HG02840 (cell line): ENCODE measurements around the gene CUEDC2.

ENCODE experiments used
- ATAC-seq: cut with Tn5 transposase; IDR thresholded peaks from one replicate; pipeline ENCODE4 v1.9.1; 2021; ENCODE audit warnings: mild to moderate bottlenecking, moderate library complexity, moderate number of reproducible peaks; ENCODE audit not compliant: unreplicated experiment, low FRiP score

Gene CUEDC2

GRCh38 chr10:102399217-102400021 is 33.0 kb downstream of the CUEDC2 start:
- ATAC-seq = peak; percentile 26

DNA sequence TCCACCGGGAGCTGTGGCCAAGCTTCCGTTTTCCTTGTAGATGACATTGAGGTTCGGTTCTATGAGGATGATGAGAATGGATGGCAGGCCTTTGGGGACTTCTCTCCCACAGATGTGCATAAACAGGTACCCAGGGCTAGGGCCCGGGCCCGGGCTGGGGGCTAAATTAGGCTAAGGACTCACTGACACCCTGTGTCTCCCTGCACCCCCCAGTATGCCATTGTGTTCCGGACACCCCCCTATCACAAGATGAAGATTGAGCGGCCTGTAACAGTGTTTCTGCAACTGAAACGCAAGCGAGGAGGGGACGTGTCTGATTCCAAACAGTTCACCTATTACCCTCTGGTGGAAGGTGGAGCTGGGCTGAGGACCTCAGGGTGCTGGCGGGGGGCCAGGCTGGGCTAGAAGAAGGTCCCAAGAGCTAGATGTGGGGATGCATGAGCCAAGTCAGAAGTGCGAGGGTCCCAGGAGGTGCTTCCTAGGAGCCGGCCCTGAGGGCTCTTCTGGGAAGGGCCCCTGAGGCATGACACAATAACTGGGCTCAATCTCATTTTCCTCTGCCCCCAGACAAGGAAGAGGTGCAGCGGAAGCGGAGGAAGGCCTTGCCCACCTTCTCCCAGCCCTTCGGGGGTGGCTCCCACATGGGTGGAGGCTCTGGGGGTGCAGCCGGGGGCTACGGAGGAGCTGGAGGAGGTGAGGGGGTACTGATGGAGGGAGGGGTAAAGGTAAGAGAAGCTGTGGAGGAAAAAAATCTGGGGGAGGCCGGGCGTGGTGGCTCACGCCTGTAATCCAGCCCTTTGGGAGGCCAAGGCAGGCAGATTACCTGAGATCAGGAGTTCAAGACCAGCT is 34.0 kb downstream of the CUEDC2 start:
- no peak for ATAC-seq

- no peak for ATAC-seq
Measured at GRCh38 chr10:102397222-102398171, 34.9 kb downstream of the CUEDC2 start.

DNA sequence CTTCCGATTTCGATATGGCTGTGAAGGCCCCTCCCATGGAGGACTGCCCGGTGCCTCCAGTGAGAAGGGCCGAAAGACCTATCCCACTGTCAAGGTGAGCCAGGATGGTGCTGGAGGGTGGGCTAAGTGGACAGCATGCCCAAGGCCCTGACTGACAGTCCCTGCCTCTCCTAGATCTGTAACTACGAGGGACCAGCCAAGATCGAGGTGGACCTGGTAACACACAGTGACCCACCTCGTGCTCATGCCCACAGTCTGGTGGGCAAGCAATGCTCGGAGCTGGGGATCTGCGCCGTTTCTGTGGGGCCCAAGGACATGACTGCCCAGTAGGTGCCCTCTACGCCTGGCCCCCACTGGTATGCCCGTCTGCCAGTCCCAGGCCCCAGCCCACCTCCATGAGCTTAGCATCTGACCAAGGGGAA is 35.6 kb downstream of the CUEDC2 start:
- no peak for ATAC-seq

DNA sequence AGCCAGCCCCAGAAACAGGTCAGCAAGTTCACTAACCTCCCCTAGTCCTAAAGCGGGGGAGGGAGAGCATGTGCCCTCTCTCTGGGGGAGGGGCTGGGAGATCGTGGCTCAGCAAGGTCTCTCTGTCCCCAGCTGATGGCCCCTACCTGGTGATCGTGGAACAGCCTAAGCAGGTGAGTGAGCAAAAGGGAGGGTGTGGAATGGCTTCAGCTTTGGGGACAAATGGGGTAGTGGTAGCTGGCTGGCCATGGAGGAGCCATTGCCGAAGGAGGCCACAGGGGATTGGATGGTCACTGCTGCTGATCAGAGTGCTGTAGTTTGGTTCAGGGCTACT is 36.1 kb downstream of the CUEDC2 start:
- ATAC-seq = no peak

DNA sequence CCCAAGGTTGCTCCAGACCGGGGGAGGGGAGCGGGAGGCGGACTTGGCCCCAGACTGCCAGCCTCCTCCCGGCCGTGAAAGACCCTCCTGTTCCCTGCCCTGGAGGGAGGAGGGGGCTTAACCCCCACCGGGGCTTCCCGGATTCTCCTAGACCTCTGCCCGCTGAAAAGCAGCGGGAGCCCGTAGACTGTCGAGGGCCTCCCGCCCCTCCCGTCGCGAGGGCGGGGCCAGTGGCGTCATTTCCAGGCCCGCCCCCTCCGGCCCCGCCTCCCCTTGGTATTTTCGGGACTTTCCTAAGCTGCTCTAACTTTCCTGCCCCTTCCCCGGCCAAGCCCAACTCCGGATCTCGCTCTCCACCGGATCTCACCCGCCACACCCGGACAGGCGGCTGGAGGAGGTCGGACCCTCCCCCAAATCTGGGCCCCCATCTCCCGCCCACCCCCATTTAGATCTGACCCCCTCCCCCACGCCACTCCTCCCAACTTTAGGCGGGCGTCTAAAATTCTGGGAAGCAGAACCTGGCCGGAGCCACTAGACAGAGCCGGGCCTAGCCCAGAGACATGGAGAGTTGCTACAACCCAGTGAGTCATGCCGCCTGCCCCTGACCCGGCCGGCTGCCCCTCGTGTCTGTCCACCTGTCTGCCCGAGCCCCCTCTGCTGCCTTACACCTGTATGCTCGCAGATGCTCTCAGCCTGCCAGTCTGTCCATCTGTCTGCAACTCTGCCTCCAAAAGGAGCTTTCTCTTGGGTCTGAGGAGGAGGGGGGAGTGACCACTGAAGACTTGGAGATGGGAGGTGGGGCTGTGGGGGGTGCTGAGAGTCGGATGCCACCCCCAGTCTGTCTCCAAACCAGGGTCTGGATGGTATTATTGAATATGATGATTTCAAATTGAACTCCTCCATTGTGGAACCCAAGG is 36.7 kb downstream of the CUEDC2 start, which contains the start of gene NFKB2:
Gene NFKB2 (plus strand): TSS at position 306 of the 917 bp plus-strand sequence. CDS start 255 bp downstream, at position 561.
- peak; percentile 30 for ATAC-seq

GRCh38 chr10:102394801-102395399 is 37.5 kb downstream of the CUEDC2 start:
- no peak for ATAC-seq

GRCh38 chr10:102394079-102394800 is 38.1 kb downstream of the CUEDC2 start:
- ATAC-seq = peak; percentile 75

DNA sequence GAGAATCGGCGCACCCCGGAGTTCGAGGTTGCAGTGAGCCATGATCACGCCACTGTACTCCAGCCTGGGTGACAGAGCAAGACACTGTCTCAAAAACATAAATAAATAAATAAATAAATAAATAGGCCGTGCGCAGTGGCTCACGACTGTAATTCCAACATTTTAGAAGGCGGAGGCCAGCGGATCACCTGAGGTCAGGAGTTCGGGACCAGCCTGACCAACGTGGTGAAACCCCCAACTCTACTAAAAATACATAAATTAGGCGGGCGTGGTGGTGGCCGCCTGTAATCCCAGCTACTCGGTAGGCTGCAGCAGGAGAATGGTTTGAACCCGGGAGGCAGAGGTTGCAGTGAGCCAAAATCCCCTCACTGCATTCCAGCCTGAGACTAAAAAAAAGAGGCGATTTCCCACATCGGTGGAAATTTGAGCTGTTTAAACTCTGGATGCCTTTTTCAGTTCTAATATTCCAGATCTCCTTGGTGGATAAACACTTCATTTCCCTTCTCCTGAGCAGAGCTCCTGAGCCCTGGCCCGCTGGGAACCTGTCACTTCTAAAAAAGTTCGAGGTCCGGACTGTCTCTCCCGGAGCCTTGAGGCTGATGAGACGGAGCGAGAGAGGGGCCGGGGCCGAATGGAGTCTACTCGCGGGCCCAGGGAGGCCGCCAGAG is 38.8 kb downstream of the CUEDC2 start:
- ATAC-seq = no peak

DNA sequence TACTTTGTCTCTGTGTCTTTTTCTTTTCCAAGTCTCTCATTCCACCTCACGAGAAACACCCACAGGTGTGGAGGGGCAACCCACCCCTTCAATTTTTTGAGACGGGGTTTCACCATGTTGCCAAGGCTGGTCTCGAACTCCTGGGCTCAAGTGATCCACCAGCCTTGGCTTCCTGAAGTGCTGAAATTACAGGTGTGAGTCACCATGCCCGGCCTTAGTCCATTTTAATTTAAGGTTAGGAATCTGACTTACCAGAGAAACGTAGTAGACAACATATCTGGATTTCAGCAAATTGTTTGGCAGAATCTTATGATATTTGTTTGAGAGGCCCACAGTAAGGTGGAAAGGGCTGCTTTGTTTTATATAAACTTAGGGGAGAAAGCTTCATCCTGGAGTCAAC is 40.1 kb downstream of the CUEDC2 start:
- no peak for ATAC-seq

DNA sequence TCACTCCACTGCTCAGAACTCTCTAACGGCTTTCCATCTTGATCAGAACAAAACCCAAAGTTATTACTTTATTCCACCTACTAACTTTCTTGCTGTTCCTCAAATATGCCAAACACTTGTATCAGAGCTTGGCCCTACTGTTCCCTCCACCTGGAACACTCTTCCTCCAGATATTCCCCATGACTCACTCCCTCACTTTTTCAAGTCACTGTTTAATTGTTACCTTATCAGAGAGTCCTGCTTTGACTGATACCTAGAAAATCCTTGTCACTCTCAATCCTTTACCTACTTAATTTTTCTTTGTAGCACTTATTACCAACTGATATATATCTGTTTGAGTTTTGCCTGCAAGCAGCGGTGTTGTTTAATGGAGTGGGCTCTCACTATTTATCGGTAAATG is 42.5 kb downstream of the CUEDC2 start:
- ATAC-seq = no peak

- no peak for ATAC-seq
Measured at GRCh38 chr10:102384606-102385429, 47.6 kb downstream of the CUEDC2 start.

DNA sequence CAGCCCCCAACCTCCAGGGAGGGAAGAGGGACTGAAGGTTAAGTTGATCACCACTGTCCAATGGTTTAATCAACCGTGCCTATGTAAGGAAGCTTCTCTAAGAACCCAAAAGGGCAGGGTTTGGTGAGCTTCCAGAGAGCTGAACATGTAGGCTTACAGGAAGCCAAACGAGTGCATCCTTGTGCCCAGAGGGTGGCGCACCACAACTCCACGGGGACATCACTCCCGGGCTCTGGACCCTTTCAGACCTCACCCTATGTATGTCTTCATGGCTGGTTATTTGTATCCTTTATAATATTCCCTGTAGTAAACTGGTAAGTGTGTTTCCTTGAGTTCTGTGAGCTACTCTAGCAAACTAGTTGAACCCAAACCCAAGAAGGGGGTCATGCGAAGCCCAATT is 48.3 kb downstream of the CUEDC2 start:
- ATAC-seq = no peak

DNA sequence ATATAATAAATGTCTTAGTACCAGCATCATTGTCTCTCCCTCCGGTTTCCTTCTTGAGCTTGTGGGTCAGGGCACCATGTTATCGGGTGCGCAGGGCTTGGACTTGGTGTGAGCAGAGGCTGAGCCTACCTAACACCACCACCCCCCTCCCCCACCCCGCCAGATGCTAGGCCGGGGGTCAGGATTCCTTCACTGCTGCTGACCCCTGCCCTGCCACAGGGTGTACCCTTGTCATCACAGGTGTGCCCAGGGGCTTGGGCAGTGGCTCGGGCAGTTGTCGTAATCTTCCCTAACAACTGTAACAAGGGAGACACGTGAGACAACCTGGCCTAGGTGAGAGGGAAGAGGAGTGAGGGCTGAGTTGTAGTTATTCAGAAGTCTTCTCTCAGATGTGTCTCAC is 49.5 kb downstream of the CUEDC2 start:
- ATAC-seq = no peak

DNA sequence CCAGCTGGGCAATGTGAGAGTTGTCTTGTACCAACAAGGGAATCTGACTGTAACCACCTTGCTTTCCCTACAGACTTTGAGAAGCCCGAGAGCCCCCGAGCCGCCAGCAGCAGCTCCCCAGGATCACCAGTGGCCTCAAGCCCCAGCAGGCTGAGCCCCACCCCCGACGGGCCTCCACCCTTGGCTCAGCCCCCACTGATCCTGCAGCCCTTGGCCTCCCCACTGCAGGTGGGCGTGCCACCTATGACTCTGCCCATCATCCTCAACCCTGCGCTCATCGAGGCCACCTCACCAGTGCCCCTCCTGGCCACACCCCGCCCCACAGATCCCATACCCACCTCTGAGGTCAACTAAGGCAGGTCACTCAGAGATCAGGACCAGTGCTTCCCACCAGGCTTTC is 50.4 kb downstream of the CUEDC2 start:
- ATAC-seq = no peak

- no peak for ATAC-seq
Measured at GRCh38 chr10:102379383-102379782, 53.0 kb downstream of the CUEDC2 start.

GRCh38 chr10:102376901-102377300 is 55.5 kb downstream of the CUEDC2 start:
- ATAC-seq = no peak
